Measurements from ENCODE around the gene SLIT1. TPM values are rescaled to one million over a fixed set of nuclear protein-coding genes. Genes with fewer than 3 reads are reported as not detected.

Gene SLIT1
- total RNA-seq, 1 donor from 2014 or later = 0.23 TPM

DNA sequence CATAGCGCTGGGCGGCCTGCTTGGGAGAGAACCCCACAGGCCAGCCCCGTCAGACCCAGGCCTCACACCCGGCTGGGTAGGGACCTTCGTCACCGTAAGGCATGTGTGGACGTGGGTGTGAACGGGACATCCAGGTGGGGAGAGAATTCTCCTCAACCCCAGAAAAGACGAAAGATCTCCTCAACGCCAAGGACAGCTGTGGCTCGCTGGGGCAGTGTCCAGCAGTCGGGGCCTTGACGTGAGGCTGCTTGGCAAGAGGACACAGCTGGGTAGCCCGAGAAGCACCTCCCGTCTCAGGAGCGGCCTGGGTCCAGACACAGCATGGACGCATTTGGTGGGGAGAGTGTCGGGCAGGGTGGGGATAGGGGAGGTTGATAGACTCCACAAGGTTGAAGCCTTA, 1.2 kb upstream of the SLIT1 start:
- DNase-seq (ENCODE audit: low read depth) = no peak
- H3K4me1 ChIP-seq (ENCODE audit: insufficient read depth, low read length) = no peaks in the 10 kb centered on the region
- Mint-ChIP-seq H3K9me3 (ENCODE audit: unreplicated experiment) (peaks cover 4% of the 10 kb centered on the region), H3K4me1 (ENCODE audit: low read depth, unreplicated experiment) (no peaks in the 10 kb centered on the region), H3K27me3 (ENCODE audit: low read depth, unreplicated experiment) (peaks cover 81% of the 10 kb centered on the region), H3K36me3 (ENCODE audit: low read depth, unreplicated experiment) (no peaks in the 10 kb centered on the region), H3K27ac (ENCODE audit: unreplicated experiment) (no peak overlapping the region), H3K4me3 (ENCODE audit: unreplicated experiment) (peak overlapping the region; percentile 58)
- H3K4me3 ChIP-seq (ENCODE audit: insufficient read depth, low read depth, low read length) = no peak overlapping the region
- no peaks in the 10 kb centered on the region for H3K79me2 ChIP-seq (ENCODE audit: insufficient read depth, low read length)
- FAIRE-seq = no peak
- no peaks in the 10 kb centered on the region for H4K20me1 ChIP-seq (ENCODE audit: insufficient read depth, low read length)
- no peaks in the 10 kb centered on the region for H3K36me3 ChIP-seq (ENCODE audit: insufficient read depth, low read length)
- TF ChIP-seq EZH2 (IDR thresholded peaks at IDR 0.05; ENCODE audit: insufficient read depth, low read length) = no peak
- no peak for TF ChIP-seq CTCF (IDR thresholded peaks at IDR 0.05; ENCODE audit: insufficient read depth, low read depth, low read length)
- no peak overlapping the region for H3K27ac ChIP-seq (ENCODE audit: low read depth, low read length)
- H3K4me2 ChIP-seq (ENCODE audit: low read length) = no peak overlapping the region
- H3K27me3 ChIP-seq (ENCODE audit: insufficient read depth, low read length) = peaks cover 59% of the 10 kb centered on the region
- H3K9ac ChIP-seq (ENCODE audit: low read length) = no peak overlapping the region
- H2AFZ ChIP-seq (ENCODE audit: low read depth, low read length) = no peak overlapping the region
- H3K9me3 ChIP-seq (ENCODE audit: insufficient read depth, low read depth, low read length) = no peaks in the 10 kb centered on the region

GRCh38 chr10:97184971-97185325, 811 bp downstream of the SLIT1 start:
- Histone ChIP-seq H3K4me1 (ENCODE audit: insufficient read depth, low read length) (no peaks in the 10 kb centered on the region), H3K9ac (ENCODE audit: low read length) (no peak overlapping the region), H3K9me3 (ENCODE audit: insufficient read depth, low read depth, low read length) (no peaks in the 10 kb centered on the region), H3K4me3 (ENCODE audit: insufficient read depth, low read depth, low read length) (no peak overlapping the region), H4K20me1 (ENCODE audit: insufficient read depth, low read length) (no peaks in the 10 kb centered on the region), H2AFZ (ENCODE audit: low read depth, low read length) (no peak overlapping the region), H3K79me2 (ENCODE audit: insufficient read depth, low read length) (no peaks in the 10 kb centered on the region), H3K27ac (ENCODE audit: low read depth, low read length) (no peak overlapping the region), H3K4me2 (ENCODE audit: low read length) (no peak overlapping the region), H3K36me3 (ENCODE audit: insufficient read depth, low read length) (no peaks in the 10 kb centered on the region), H3K27me3 (ENCODE audit: insufficient read depth, low read length) (peaks cover 51% of the 10 kb centered on the region)
- Mint-ChIP-seq H3K4me1 (ENCODE audit: low read depth, unreplicated experiment) (no peaks in the 10 kb centered on the region), H3K4me3 (ENCODE audit: unreplicated experiment) (no peak overlapping the region), H3K9me3 (ENCODE audit: unreplicated experiment) (no peaks in the 10 kb centered on the region), H3K27ac (ENCODE audit: unreplicated experiment) (no peak overlapping the region), H3K27me3 (ENCODE audit: low read depth, unreplicated experiment) (peaks cover 88% of the 10 kb centered on the region), H3K36me3 (ENCODE audit: low read depth, unreplicated experiment) (no peaks in the 10 kb centered on the region)
- FAIRE-seq (no peak), DNase-seq (ENCODE audit: low read depth) (no peak)
- TF ChIP-seq EZH2 (IDR thresholded peaks at IDR 0.05; ENCODE audit: insufficient read depth, low read length) = no peak
- no peak for TF ChIP-seq CTCF (IDR thresholded peaks at IDR 0.05; ENCODE audit: insufficient read depth, low read depth, low read length)

GRCh38 chr10:97183314-97183713, 2.4 kb downstream of the SLIT1 start:
- Histone ChIP-seq H3K4me2 (ENCODE audit: low read length) (no peak overlapping the region), H2AFZ (ENCODE audit: low read depth, low read length) (no peak overlapping the region), H3K36me3 (ENCODE audit: insufficient read depth, low read length) (no peaks in the 10 kb centered on the region), H3K27me3 (ENCODE audit: insufficient read depth, low read length) (peaks cover 53% of the 10 kb centered on the region), H3K4me1 (ENCODE audit: insufficient read depth, low read length) (no peaks in the 10 kb centered on the region), H4K20me1 (ENCODE audit: insufficient read depth, low read length) (no peaks in the 10 kb centered on the region), H3K27ac (ENCODE audit: low read depth, low read length) (no peak overlapping the region), H3K9me3 (ENCODE audit: insufficient read depth, low read depth, low read length) (no peaks in the 10 kb centered on the region), H3K9ac (ENCODE audit: low read length) (no peak overlapping the region), H3K79me2 (ENCODE audit: insufficient read depth, low read length) (no peaks in the 10 kb centered on the region), H3K4me3 (ENCODE audit: insufficient read depth, low read depth, low read length) (no peak overlapping the region)
- Mint-ChIP-seq H3K4me1 (ENCODE audit: low read depth, unreplicated experiment) (no peaks in the 10 kb centered on the region), H3K9me3 (ENCODE audit: unreplicated experiment) (no peaks in the 10 kb centered on the region), H3K4me3 (ENCODE audit: unreplicated experiment) (no peak overlapping the region), H3K27ac (ENCODE audit: unreplicated experiment) (no peak overlapping the region), H3K36me3 (ENCODE audit: low read depth, unreplicated experiment) (no peaks in the 10 kb centered on the region), H3K27me3 (ENCODE audit: low read depth, unreplicated experiment) (peaks cover 82% of the 10 kb centered on the region)
- FAIRE-seq = no peak
- DNase-seq (ENCODE audit: low read depth) = no peak
- TF ChIP-seq CTCF (IDR thresholded peaks at IDR 0.05; ENCODE audit: insufficient read depth, low read depth, low read length) (no peak), EZH2 (IDR thresholded peaks at IDR 0.05; ENCODE audit: insufficient read depth, low read length) (no peak)
